Adipose tissue (tissue), 3 donors: Measurements from ENCODE around the gene PACS1. TPM values are rescaled to one million over a fixed set of nuclear protein-coding genes. Genes with fewer than 3 reads are reported as not detected.
A peak's percentile ranks its signal among the peaks of the same experiment; 100 is the strongest.
"Not testable (repeated sequence)": the region's sequence is repeated elsewhere in the genome, so short reads cannot be mapped to it uniquely, and the experiment has no call there.

Experiments used
- H3K27ac ChIP-seq: one replicate; pipeline ENCODE4 v1.5.1; 2013; ENCODE audit warnings: low read depth, low read length
- WGBS, 3 donors: extraction: QIAGEN DNeasy Blood & Tissue Kit; methylation state at CpG; one replicate each; pipeline ENCODE4 v1.1.7; 2013; 5-methylcytosine and 5-hydroxymethylcytosine counted together
- polyA plus RNA-seq, 3 donors: library from polyadenylated mRNA; stranded (reverse); fragments of 200-250 nt; gene quantifications; one replicate each; pipeline ENCODE4 v1.2.3, GENCODE V29; 2013
- donor health status: healthy with polysubstance abuse.
- donor health status: Bipolar disorder and iron deficiency.
- donor health status: healthy.

The PACS1 gene
- polyA plus RNA-seq, 3 donors: 16.6 to 29.4 (median 26.5) TPM

- no peak overlapping the region for H3K27ac ChIP-seq
- WGBS, 3 donors: 91 to 94% (median 91%) methylated on average over 4 of the region's 4 CpGs
Observed at GRCh38 chr11:66247295-66247694, 177.2 kb downstream of the PACS1 start.

GRCh38 chr11:66247801-66248200 is 177.7 kb downstream of the PACS1 start:
- H3K27ac ChIP-seq: no peak overlapping the region
- WGBS, 3 donors: 79 to 85% (median 81%) methylated on average over 3 of the region's 3 CpGs

- no peak overlapping the region for H3K27ac ChIP-seq
- 82 to 95% (median 92%) methylated on average over 6 of the region's 6 CpGs for WGBS, 3 donors
Observed at GRCh38 chr11:66248903-66249302, 178.8 kb downstream of the PACS1 start.

- whole genome bisulfite sequencing, 3 donors: 65 to 88% (median 66%) methylated on average over 7 of the region's 7 CpGs
- no peak overlapping the region for H3K27ac ChIP-seq
Observed at GRCh38 chr11:66251809-66252208, 181.7 kb downstream of the PACS1 start.

- H3K27ac ChIP-seq: not testable (repeated sequence)
- WGBS, 3 donors: 59 to 78% (median 64%) methylated on average over 6 of the region's 6 CpGs
Observed at GRCh38 chr11:66253081-66253480, 183.0 kb downstream of the PACS1 start.

GRCh38 chr11:66258473-66258893 is 188.4 kb downstream of the PACS1 start:
- no peak overlapping the region for H3K27ac ChIP-seq
- WGBS, 3 donors: 5 to 8% (median 6%) methylated on average over 18 to 28 of the region's 28 CpGs

GRCh38 chr11:66259225-66259624 is 189.2 kb downstream of the PACS1 start:
- 97 to 98% (median 97%) methylated on average over 2 of the region's 2 CpGs for WGBS, 3 donors
- no peak overlapping the region for H3K27ac ChIP-seq

GRCh38 chr11:66259956-66260355 is 189.9 kb downstream of the PACS1 start:
- H3K27ac ChIP-seq: no peak overlapping the region
- WGBS, 3 donors: 81 to 91% (median 89%) methylated on average over 4 of the region's 4 CpGs

GRCh38 chr11:66261578-66261977 is 191.5 kb downstream of the PACS1 start:
- H3K27ac ChIP-seq: no peak overlapping the region
- WGBS, 3 donors: 94% methylated on average over 16 of the region's 16 CpGs

GRCh38 chr11:66262191-66262590 is 192.1 kb downstream of the PACS1 start:
- 94 to 96% (median 95%) methylated on average over 5 of the region's 5 CpGs for WGBS, 3 donors
- no peak overlapping the region for H3K27ac ChIP-seq

GRCh38 chr11:66262696-66263095 is 192.6 kb downstream of the PACS1 start:
- 94 to 97% (median 95%) methylated on average over 12 of the region's 12 CpGs for WGBS, 3 donors
- no peak overlapping the region for H3K27ac ChIP-seq

- H3K27ac ChIP-seq: no peak overlapping the region
- 92 to 100% (median 95%) methylated on average over 2 to 4 of the region's 4 CpGs for WGBS, 3 donors
Observed at GRCh38 chr11:66263231-66263630, 193.2 kb downstream of the PACS1 start.

GRCh38 chr11:66263785-66264184 is 193.7 kb downstream of the PACS1 start:
- WGBS, 3 donors: 92 to 96% (median 95%) methylated on average over 10 of the region's 10 CpGs

GRCh38 chr11:66264383-66264782 is 194.3 kb downstream of the PACS1 start:
- no peak overlapping the region for H3K27ac ChIP-seq
- 88 to 94% (median 93%) methylated on average over 8 of the region's 8 CpGs for WGBS, 3 donors

More at GRCh38 chr11:66263785-66264184, 193.7 kb downstream of the PACS1 start:
- H3K27ac ChIP-seq: no peak overlapping the region

- 73 to 80% (median 78%) methylated on average over 12 of the region's 12 CpGs for WGBS, 3 donors
- H3K27ac ChIP-seq: no peak overlapping the region
Observed at GRCh38 chr11:66264914-66265313, 194.8 kb downstream of the PACS1 start.

- no peak overlapping the region for H3K27ac ChIP-seq
- 92 to 93% (median 93%) methylated on average over 19 to 26 of the region's 26 CpGs for WGBS, 3 donors
Observed at GRCh38 chr11:66265531-66266377, 195.7 kb downstream of the PACS1 start.

GRCh38 chr11:66266378-66267038 is 196.4 kb downstream of the PACS1 start:
- H3K27ac ChIP-seq: no peak overlapping the region
- 83 to 88% (median 86%) methylated on average over 20 of the region's 20 CpGs for WGBS, 3 donors

- H3K27ac ChIP-seq: no peak overlapping the region
- WGBS, 3 donors: 17 to 23% (median 21%) methylated on average over 13 of the region's 13 CpGs
Observed at GRCh38 chr11:66267039-66267378, 196.9 kb downstream of the PACS1 start.

GRCh38 chr11:66267379-66268243 is 197.5 kb downstream of the PACS1 start:
- 0 to 1% (median 1%) methylated on average over 57 to 61 of the region's 61 CpGs for WGBS, 3 donors
- peak overlapping the region; percentile 76 for H3K27ac ChIP-seq
